MM.1S (cell line): ENCODE data around the gene CLEC18B.
"Not testable (repeated sequence)": the region's sequence is repeated elsewhere in the genome, so short reads cannot be mapped to it uniquely, and the experiment has no call there.

Source experiments
- DNase-seq: peaks from one replicate; pipeline ENCODE4 v3.0.0-alpha.2; 2015
- H2AFZ ChIP-seq: fragments of 300-600 bp; sonication (generic); 2 replicates; pipeline ENCODE4 v1.6.0; 2016; ENCODE audit warnings: antibody characterized with exemption, low read length
- H3F3A ChIP-seq: fragments of 300-600 bp; sonication (generic); 2 replicates; pipeline ENCODE4 v1.6.1; 2016; ENCODE audit warnings: mild to moderate bottlenecking, antibody characterized with exemption, low read length, moderate library complexity, mixed read lengths; ENCODE audit not compliant: insufficient read depth
- H3K27ac ChIP-seq: fragments of 300-600 bp; sonication (generic); 2 replicates; pipeline ENCODE4 v1.5.1; 2016; ENCODE audit warnings: mild to moderate bottlenecking, low read length
- H3K27me3 ChIP-seq: fragments of 300-600 bp; sonication (generic); replicated peaks from 2 replicates; pipeline ENCODE4 v1.6.0; 2016; ENCODE audit warnings: low read length; ENCODE audit not compliant: insufficient read depth
- H3K36me3 ChIP-seq: fragments of 300-600 bp; sonication (generic); replicated peaks from 2 replicates; pipeline ENCODE4 v1.6.1; 2016; ENCODE audit warnings: mild to moderate bottlenecking, low read length, mixed read lengths; ENCODE audit not compliant: insufficient read depth
- H3K4me1 ChIP-seq: fragments of 300-600 bp; sonication (generic); 2 replicates; pipeline ENCODE4 v1.6.1; 2016; ENCODE audit warnings: low read length, mixed read lengths
- H3K4me2 ChIP-seq: fragments of 300-600 bp; sonication (generic); 2 replicates; pipeline ENCODE4 v1.6.0; 2016; ENCODE audit warnings: low read depth, low read length
- H3K4me3 ChIP-seq: fragments of 300-600 bp; sonication (generic); 2 replicates; pipeline ENCODE4 v1.5.1; 2016; ENCODE audit warnings: low read length, mixed read lengths
- H3K79me2 ChIP-seq: fragments of 300-600 bp; sonication (generic); 2 replicates; pipeline ENCODE4 v1.6.1; 2016; ENCODE audit warnings: mixed run types, low read length, mixed read lengths
- H3K9ac ChIP-seq: fragments of 300-600 bp; sonication (generic); 2 replicates; pipeline ENCODE4 v1.6.1; 2016; ENCODE audit warnings: low read length, mixed read lengths
- H3K9me2 ChIP-seq: fragments of 300-600 bp; sonication (generic); replicated peaks from 2 replicates; pipeline ENCODE4 v1.6.1; 2016; ENCODE audit warnings: mild to moderate bottlenecking, low read length, mixed read lengths; ENCODE audit not compliant: insufficient read depth
- H3K9me3 ChIP-seq: fragments of 300-600 bp; sonication (generic); replicated peaks from 2 replicates; pipeline ENCODE4 v1.6.1; 2016; ENCODE audit warnings: mild to moderate bottlenecking, low read length, mixed read lengths; ENCODE audit not compliant: insufficient read depth
- H4K20me1 ChIP-seq: fragments of 300-600 bp; sonication (generic); 2 replicates; pipeline ENCODE4 v1.6.1; 2016; ENCODE audit warnings: mild to moderate bottlenecking, low read length, moderate library complexity, mixed read lengths; ENCODE audit not compliant: insufficient read depth

The CLEC18B gene

DNA sequence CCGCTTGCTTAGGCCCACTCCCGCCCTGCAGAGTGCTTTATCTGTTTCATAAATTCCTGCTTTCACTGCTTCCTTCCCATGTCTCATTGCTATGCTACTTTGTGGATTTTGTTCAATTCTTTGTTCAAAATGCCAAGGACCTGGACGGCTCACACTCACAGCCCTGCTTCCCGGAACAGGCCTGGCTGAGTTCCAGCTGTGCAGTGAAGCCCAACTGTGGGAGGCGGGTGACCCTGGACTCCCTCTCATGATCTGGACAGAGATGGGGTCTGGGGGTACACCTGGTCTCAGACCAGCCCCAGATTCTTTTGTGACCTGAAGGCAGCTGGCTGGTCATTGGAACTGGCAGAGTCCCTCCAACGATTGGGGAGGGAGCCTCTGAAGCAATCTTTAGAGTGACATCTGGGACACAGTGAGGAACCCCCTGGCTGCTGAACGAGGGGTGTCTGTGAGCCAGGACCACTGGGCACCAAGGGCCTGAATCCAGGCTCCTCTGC is 24.7 kb downstream of the CLEC18B start:
- not testable (repeated sequence) for H3K27me3 ChIP-seq, H3F3A ChIP-seq, H4K20me1 ChIP-seq, H3K9me3 ChIP-seq, H3K9ac ChIP-seq, H2AFZ ChIP-seq, H3K4me2 ChIP-seq, H3K36me3 ChIP-seq, H3K27ac ChIP-seq, DNase-seq, H3K4me3 ChIP-seq, H3K79me2 ChIP-seq, H3K9me2 ChIP-seq, H3K4me1 ChIP-seq

DNA sequence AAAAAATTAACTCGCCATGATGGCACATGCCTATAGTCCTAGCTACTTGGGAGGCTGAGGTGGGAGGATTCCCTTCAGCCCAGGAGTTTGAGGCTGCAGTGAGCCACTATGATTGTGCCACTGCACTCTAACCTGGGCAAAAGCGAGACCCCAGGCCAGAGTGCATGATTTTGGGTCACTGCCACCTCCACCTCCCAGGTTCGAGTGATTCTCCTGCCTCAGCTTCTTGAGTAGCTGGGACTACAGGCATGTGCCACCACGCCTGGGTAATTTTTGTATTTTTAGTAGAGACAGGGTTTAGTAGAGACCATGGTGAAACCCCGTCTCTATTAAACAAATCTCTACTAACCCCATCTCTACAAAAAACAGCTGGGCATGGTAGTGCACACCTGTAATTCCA is 26.7 kb downstream of the CLEC18B start:
- DNase-seq, H3K4me3 ChIP-seq, H3F3A ChIP-seq, H3K9ac ChIP-seq, H3K36me3 ChIP-seq, H3K27ac ChIP-seq, H3K4me2 ChIP-seq, H3K9me2 ChIP-seq, H3K27me3 ChIP-seq, H3K9me3 ChIP-seq, H4K20me1 ChIP-seq, H3K79me2 ChIP-seq, H2AFZ ChIP-seq, H3K4me1 ChIP-seq: not testable (repeated sequence)

DNA sequence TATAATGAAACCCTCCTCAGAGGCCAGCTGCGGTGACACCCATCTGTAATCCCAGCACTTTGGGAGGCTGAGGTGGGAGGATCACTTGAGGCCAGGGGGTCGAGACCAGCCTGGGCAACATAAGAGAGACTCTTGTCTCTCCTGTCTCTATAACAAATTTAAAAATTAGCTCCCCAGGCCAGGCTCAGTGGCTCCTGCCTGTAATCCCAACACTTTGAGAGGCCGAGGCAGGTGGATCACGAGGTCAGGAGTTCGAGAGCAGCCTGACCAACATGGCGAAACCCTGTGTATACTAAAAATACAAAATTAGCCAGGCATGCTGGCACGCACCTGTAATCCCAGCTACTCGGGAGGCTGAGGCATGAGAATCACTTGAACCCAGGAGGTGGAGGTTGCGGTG is 27.1 kb downstream of the CLEC18B start:
- H2AFZ ChIP-seq, H3K9ac ChIP-seq, H3K4me2 ChIP-seq, H3K4me1 ChIP-seq, H3K9me3 ChIP-seq, H3K27me3 ChIP-seq, DNase-seq, H3F3A ChIP-seq, H3K4me3 ChIP-seq, H4K20me1 ChIP-seq, H3K9me2 ChIP-seq, H3K79me2 ChIP-seq, H3K36me3 ChIP-seq, H3K27ac ChIP-seq: not testable (repeated sequence)

DNA sequence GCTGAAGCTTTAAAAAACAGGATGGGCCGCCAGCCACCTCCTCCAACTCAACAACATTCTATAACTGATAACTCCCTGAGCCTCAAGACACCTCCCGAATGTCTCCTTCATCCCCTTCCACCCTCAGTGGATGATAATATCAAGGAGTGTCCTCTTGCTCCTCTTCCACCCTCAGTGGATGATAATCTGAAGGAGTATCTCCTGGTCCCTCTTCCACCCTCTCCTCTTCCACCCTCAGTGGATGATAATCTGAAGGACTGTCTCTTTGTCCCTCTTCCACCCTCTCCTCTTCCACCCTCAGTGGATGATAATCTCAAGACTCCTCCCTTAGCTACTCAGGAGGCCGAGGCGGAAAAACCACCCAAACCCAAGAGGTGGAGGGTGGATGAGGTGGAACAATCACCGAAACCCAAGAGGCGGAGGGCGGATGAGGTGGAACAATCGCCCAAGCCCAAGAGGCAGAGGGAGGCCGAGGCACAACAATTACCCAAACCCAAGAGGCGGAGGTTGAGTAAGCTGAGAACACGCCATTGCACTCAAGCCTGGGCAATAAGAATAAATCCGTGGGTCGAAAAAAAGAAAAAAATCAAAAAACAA is 29.7 kb downstream of the CLEC18B start:
- not testable (repeated sequence) for H4K20me1 ChIP-seq, H3K4me2 ChIP-seq, H3K9me2 ChIP-seq, H3K4me3 ChIP-seq, DNase-seq, H3F3A ChIP-seq, H3K4me1 ChIP-seq, H3K79me2 ChIP-seq, H3K36me3 ChIP-seq, H2AFZ ChIP-seq, H3K27me3 ChIP-seq, H3K9ac ChIP-seq, H3K9me3 ChIP-seq, H3K27ac ChIP-seq

DNA sequence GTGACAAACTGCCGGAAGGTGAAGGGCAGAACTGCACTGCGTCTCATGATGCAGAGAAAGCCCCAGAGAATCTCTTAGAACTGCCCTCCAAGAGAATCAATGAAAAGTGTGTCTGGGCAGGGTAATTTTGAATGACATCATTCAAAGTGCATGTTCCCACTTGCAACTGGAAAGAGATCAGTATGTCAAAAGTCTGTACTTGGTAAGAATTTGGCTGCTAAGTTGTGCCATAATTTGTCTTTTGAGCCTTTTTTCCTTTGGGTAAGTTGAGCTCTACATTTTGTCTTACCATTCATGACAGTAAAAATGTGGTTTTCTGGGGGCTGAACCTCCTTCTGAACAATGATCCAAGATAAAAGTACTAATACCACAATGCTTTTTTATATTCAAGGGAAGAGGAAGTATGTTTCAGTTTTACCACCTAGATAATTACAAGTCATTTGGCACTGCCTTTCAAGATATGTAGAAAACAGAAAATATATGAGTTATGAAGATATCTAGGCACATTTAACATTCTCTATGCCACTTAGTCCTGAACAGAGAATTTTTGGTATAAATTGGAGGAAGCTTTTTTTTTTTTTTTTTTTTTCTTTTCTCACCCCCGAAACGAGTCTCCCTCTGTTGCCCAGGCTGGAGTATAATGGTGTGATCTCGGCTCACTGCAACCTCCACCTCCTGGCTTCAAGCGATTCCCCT is 38.8 kb downstream of the CLEC18B start:
- H4K20me1 ChIP-seq, H3K27me3 ChIP-seq, DNase-seq, H3K4me2 ChIP-seq, H3K9me2 ChIP-seq, H3K4me1 ChIP-seq, H3K4me3 ChIP-seq, H2AFZ ChIP-seq, H3K9ac ChIP-seq, H3K79me2 ChIP-seq, H3K36me3 ChIP-seq, H3F3A ChIP-seq, H3K9me3 ChIP-seq, H3K27ac ChIP-seq: not testable (repeated sequence)

DNA sequence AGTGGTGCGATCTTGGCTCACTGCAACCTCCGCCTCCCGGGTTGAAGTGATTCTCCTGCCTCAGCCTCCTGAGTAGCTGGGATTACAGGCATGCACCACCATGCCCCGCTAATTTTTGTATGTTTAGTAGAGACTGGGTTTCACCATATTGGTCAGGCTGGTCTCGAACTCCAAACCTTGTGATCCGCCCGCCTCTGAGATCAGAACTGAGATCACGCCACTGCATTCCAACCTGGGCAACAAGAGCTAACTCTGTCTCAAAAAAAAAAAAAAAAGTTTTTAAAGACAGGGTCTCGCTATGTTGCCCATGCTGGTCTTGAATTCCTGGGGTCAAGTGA is 47.5 kb downstream of the CLEC18B start:
- H3K9me3 ChIP-seq, H3K4me2 ChIP-seq, H3K4me1 ChIP-seq, H4K20me1 ChIP-seq, H3K4me3 ChIP-seq, H3K9me2 ChIP-seq, H3K27me3 ChIP-seq, H2AFZ ChIP-seq, H3K27ac ChIP-seq, H3F3A ChIP-seq, H3K9ac ChIP-seq, DNase-seq, H3K79me2 ChIP-seq, H3K36me3 ChIP-seq: not testable (repeated sequence)
